Measurements from ENCODE around the gene HMSD. TPM values are rescaled to one million over a fixed set of nuclear protein-coding genes. Genes with fewer than 3 reads are reported as not detected.

HMSD gene
- total and polyA plus RNA-seq, 2 of the 4 experiments (the other 2 are of a cell fraction), result 0.17 to 0.36 TPM

- Histone ChIP-seq H3K9ac (ENCODE audit: low read depth, low read length) (no peak overlapping the region), H4K20me1 (ENCODE audit: insufficient read depth, low read length) (no peaks in the 10 kb centered on the region), H3K23ac (ENCODE audit: low read depth, low read length) (no peak overlapping the region), H4K91ac (ENCODE audit: insufficient read depth, low read depth, low read length) (no peak overlapping the region), H3K27ac (ENCODE audit: insufficient read depth, low read length) (no peak overlapping the region), H3K14ac (replicated peaks; ENCODE audit: low read depth, low read length) (no peak overlapping the region), H3K4me3 (ENCODE audit: insufficient read depth, low read depth, low read length) (no peak overlapping the region), H4K5ac (ENCODE audit: low read depth, low read length) (no peak overlapping the region), H2AFZ (replicated peaks; ENCODE audit: low read length, poor library complexity) (no peak overlapping the region), H3K4me1 (ENCODE audit: control insufficient read depth, insufficient read depth, low read length) (peaks cover 2% of the 10 kb centered on the region; the same call in 1 of the 2 replicates), H3K4me2 (ENCODE audit: low read depth, low read length) (no peak overlapping the region), H2AK9ac (replicated peaks; ENCODE audit: low read depth, low read length, poor library complexity) (no peak overlapping the region), H3K27me3 (ENCODE audit: control insufficient read depth, insufficient read depth, low read length) (no peaks in the 10 kb centered on the region), H2BK15ac (ENCODE audit: low read depth, low read length) (no peak overlapping the region), H2BK120ac (ENCODE audit: low read depth, low read length) (no peak overlapping the region), H2AK5ac (ENCODE audit: low read depth, low read length) (no peak overlapping the region), H3K4ac (ENCODE audit: low read depth, low read length) (no peak overlapping the region), H2BK5ac (ENCODE audit: low read depth, low read length, poor library complexity, severe bottlenecking) (no peak overlapping the region), H3K79me1 (ENCODE audit: low read depth in 1 of 2, low read length in 2 of 2) (no peaks in the 10 kb centered on the region; a peak in 1 of 4 replicates), H3K36me3 (ENCODE audit: control insufficient read depth, insufficient read depth, low read length) (peaks cover 10% of the 10 kb centered on the region), H4K8ac (ENCODE audit: low read depth in 2 of 2, low read length in 2 of 2) (no peak overlapping the region), H2BK20ac (ENCODE audit: low read depth, low read length) (no peak overlapping the region), H3K9me3 (ENCODE audit: control insufficient read depth, insufficient read depth, low read length) (no peaks in the 10 kb centered on the region), H3K9me1 (ENCODE audit: insufficient read depth, low read length) (no peaks in the 10 kb centered on the region), H3K56ac (ENCODE audit: extremely low read depth, insufficient read depth, low read length) (no peak overlapping the region), H3K18ac (ENCODE audit: low read depth, low read length) (no peak overlapping the region)
- no TSS peak for BruUV-seq (replicated peaks)
- peak; percentile 68 for ATAC-seq (ENCODE audit: low read depth)
- in situ Hi-C loops (cut with MboI; ENCODE audit: low sequenced_read_pairs) (no loop called here), dilution Hi-C loops (cut with HindIII; ENCODE audit: low sequenced_read_pairs, unreplicated experiment) (no loop called here), intact Hi-C loops (cut with micrococcal nuclease) (no loop called here)
- ChIA-PET CTCF (no interaction called here), POLR2A (ENCODE audit: unreplicated experiment) (no interaction called here)
- TF ChIP-seq CEBPB (IDR thresholded peaks at IDR 0.05; ENCODE audit: low read depth, low read length) (peak; percentile 78), RFX5 (IDR thresholded peaks at IDR 0.05; ENCODE audit: low read depth, low read length) (no peak), BHLHE40 (IDR thresholded peaks at IDR 0.05; ENCODE audit: low read depth, low read length) (no peak), POLR2A (IDR thresholded peaks at IDR 0.05; ENCODE audit: low read depth, low read length) (no peak), CHD1 (IDR thresholded peaks at IDR 0.05; ENCODE audit: low read depth, low read length) (no peak)
- TF ChIP-seq, protein P1, sequence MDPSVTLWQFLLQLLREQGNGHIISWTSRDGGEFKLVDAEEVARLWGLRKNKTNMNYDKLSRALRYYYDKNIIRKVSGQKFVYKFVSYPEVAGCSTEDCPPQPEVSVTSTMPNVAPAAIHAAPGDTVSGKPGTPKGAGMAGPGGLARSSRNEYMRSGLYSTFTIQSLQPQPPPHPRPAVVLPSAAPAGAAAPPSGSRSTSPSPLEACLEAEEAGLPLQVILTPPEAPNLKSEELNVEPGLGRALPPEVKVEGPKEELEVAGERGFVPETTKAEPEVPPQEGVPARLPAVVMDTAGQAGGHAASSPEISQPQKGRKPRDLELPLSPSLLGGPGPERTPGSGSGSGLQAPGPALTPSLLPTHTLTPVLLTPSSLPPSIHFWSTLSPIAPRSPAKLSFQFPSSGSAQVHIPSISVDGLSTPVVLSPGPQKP (IDR thresholded peaks at IDR 0.05; ENCODE audit: borderline replicate concordance, low read depth, low read length), result no peak
- no peak for DNase-seq
- no CpG with 5 or more reads among the region's 2 CpGs for WGBS, 2 experiments (ENCODE audit: extremely low coverage in 2 of 2, insufficient read length in 1 of 2)
Observed at GRCh38 chr18:63987743-63988142, 38.6 kb downstream of the HMSD start.

Measured in IMR-90 (cell line).